ENCODE data around the gene DLX1.

- no peak for TF ChIP-seq EZH2 (IDR thresholded peaks at IDR 0.05; ENCODE audit: insufficient read depth, poor library complexity, severe bottlenecking)
- TF ChIP-seq EZH2phosphoT487 (IDR thresholded peaks at IDR 0.05; ENCODE audit: insufficient read depth, low read depth): no peak
These were observed 3.0 kb upstream of the DLX1 start for GRCh38 chr2:172082105-172082943.

All from GM23248 (cell line).